DMS114 treated with DMSO at 0.1 percent for 48 hours (cell line): ENCODE measurements around the gene HUS1.
"Not testable (repeated sequence)": the region's sequence is repeated elsewhere in the genome, so short reads cannot be mapped to it uniquely, and the experiment has no call there.

ENCODE experiments used
- DNase-seq: peaks from one replicate; lab custom pipeline; 2025; ENCODE audit not compliant: unreplicated experiment; lab: John Stamatoyannopoulos, UW

Gene HUS1

GRCh38 chr7:47980648-47981047 is 1.2 kb upstream of the HUS1 start:
- DNase-seq: not testable (repeated sequence)

DNA sequence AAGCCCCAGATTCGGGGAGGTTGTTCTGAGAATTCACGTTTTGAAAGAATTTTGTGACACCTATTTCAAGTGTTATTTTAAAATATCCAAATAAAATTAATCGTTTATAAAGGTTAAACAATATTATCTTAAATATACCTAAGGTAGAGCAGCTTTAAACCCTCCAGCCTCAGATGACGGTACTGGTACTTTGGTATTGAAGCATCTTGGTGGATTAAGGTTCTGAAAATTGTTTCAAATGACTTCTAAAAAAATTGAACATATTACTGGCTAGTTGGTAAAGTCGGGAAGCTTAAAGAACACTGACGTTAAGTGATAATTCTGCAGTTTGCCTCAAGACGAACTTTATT is 392 bp upstream of the HUS1 start:
- no peak for DNase-seq

DNA sequence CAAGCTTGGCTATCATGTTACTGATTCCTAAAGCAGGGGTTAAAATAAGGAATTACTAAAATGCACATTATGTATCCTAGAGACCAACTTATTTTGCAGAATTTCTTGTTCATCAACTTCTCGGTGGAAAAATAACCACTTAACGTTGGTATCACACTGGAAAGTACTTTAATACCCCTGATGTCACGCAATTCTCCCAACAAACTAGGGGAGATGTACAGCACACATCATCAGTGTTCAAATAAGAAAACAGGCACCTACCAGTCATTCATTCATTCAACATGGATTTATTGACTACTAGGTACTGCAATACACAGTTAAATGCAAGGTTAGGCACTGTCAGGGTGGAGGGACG is 648 bp downstream of the HUS1 start:
- DNase-seq: no peak

- no peak for DNase-seq
Observed at GRCh38 chr7:47973739-47974138, 5.7 kb downstream of the HUS1 start.

DNA sequence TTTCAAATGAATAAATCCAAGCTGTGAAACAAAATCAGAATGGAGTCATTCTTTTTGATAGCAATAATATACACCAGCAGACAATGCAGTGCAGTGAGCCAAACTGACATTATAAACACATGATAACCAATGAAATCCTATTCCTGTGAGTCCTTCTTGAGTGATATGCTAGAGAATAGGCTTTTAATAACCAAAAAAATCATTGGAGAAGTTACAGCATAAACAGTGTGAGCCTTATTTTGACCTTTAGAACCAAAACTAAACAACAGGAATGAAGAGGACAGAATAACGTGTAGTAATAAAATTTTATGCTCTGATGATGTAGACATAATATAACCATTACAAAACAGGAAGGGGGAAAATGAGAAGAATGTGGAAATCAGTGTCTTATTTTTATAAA is 8.7 kb downstream of the HUS1 start:
- no peak for DNase-seq

- peak; percentile 65 for DNase-seq
Observed at GRCh38 chr7:47968847-47969774, 10.3 kb downstream of the HUS1 start.

GRCh38 chr7:47967708-47968107 is 11.7 kb downstream of the HUS1 start:
- DNase-seq: no peak

DNA sequence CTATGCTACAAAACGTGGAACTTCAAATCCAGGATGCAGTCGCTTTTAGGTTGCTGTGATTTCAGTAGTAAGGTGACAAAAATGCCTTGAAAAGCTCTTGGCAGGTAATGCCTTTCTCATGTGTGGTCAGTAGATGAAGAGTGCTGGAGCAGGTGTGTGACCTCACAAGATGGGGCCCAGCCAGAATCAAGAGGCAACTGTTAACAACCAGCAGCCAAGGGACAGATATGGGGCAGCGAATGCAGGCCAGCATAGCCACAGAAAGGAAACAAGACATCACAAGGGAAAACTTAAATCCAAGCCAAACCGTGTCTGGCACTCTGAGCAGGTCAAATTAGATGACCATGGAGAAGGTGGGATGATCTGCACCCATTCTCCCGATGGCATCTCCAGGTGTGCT is 12.3 kb downstream of the HUS1 start:
- DNase-seq: no peak

DNA sequence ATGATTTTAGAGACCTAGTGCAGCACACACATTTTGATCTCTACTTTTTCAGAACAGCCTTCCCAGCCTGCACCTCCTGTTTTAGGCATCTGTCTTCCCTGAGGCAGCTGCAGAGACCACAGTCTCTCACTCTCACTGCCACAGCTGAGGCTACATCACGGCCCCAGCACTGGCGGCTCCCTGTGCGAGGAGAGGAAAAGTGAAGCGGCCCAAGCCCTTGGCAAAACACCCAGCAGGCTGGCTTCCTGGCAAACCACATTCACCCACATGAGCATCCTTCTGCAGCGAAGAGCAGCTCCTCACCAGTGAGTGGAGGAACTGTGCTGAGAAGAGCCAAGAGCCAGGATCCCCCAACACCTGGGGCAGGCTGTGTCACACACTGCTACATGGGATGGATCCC is 14.0 kb downstream of the HUS1 start:
- no peak for DNase-seq

GRCh38 chr7:47962262-47962661 is 17.2 kb downstream of the HUS1 start:
- DNase-seq: no peak

- no peak for DNase-seq
Observed at GRCh38 chr7:47957156-47957555, 22.3 kb downstream of the HUS1 start.

DNA sequence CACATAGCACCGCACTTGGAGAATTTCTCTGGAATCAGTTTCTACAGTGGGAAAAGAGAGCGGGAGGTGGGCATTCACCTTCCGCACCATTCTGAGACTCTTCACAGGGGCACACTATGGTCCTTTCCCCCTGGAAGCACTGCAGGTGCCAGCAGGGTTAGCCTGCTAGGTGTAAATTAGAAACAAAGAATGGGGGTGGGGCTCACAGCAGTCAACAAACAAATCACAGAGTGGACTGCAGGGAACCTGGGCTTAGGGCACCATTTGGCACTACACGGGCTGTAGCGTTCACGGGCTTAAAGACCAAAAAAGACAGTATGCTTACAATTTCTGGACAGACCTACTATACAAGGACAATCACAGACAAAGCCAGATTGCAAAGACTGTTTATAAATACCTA is 23.2 kb downstream of the HUS1 start:
- DNase-seq: no peak

GRCh38 chr7:47954231-47954911 is 25.0 kb downstream of the HUS1 start:
- DNase-seq: no peak

- DNase-seq: no peak
Observed at GRCh38 chr7:47953822-47954221, 25.6 kb downstream of the HUS1 start.

GRCh38 chr7:47952224-47952623 is 27.2 kb downstream of the HUS1 start:
- no peak for DNase-seq

GRCh38 chr7:47951374-47951773 is 28.0 kb downstream of the HUS1 start:
- DNase-seq: no peak

DNA sequence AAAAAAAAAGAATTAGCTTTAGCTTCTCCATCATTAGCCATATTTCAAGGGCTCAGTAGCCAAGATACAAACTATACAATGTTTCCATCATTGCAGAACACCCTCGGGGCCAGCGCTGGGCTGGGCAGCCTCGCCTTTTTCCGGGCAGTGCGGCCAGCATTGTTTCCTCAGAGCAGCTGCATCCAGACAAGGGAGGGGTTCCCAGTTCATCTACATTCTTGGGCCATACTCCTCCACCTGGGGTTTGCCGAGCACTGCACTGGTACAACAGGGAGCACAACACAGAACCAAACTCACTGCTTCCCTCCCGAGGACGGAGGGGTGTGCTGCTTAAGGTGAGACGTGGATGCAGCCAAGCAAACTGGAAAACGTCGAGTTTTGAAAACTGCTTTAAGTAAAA is 28.7 kb downstream of the HUS1 start:
- no peak for DNase-seq

DNA sequence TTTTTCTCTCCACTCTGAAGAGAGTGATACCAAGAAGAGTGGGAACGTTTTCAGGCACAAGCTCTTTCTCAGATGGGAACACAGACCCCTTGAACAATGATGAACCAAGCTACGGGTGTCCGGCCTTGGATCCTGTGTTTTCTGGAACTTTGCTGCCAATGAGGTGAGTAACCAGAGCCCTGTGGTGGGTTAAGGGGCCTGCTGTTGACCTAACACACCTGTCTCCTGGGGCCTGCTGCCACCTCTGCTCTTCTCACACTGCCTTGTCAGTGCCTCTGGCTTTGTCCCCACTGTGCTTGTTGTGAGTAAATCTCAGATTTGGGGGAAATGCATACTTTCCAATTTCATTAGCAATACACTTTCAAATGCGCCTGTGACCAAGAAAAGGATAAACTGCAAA is 29.7 kb downstream of the HUS1 start:
- no peak for DNase-seq

- DNase-seq: no peak
Observed at GRCh38 chr7:47948141-47948790, 31.1 kb downstream of the HUS1 start, which contains the start of gene PKD1L1. Gene PKD1L1, minus strand, starts transcription at chr7:47948466. Its CDS starts 26 bp downstream, at chr7:47948440.

DNA sequence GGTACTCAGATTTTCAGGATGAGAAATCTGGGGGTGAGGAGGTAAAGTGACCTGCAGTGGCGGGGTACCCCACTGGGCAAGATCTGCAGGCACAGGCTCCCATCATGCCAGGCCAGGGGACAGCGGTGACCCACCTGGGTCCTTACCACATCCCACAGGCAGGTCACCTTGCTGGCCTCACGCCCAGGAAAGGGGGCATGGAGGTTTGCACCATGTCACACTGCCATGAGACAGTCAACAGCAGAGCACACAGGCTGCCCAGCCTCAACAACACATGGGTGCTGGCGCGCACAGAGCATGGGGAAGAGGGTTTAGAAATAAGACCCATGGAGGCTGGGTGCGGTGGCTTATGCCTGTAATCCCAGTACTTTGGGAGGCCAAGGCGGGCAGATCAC is 32.1 kb downstream of the HUS1 start:
- no peak for DNase-seq

- DNase-seq: no peak
Observed at GRCh38 chr7:47946581-47947354, 32.6 kb downstream of the HUS1 start.
